ENCODE measurements around the gene LAIR1. TPM values are rescaled to one million over a fixed set of nuclear protein-coding genes. Genes with fewer than 3 reads are reported as not detected.

Gene LAIR1
- total and polyA plus RNA-seq, 2 experiments from 2014 or later: 0.10 to 1.3 TPM

- H3K4me1 Mint-ChIP-seq: peaks cover 8% of the 10 kb centered on the region
- no peaks in the 10 kb centered on the region for H3K27me3 ChIP-seq (ENCODE audit: insufficient read depth)
- no peak overlapping the region for H3K4me3 ChIP-seq
- no peak overlapping the region for H3K4me2 ChIP-seq
- no peak overlapping the region for H3K4me3 Mint-ChIP-seq
- no peaks in the 10 kb centered on the region for H3F3A ChIP-seq (replicated peaks; ENCODE audit: low read depth)
- DNase-seq (ENCODE audit: low spot score) (no peak), ATAC-seq (no peak)
- no peak overlapping the region for H3K27ac Mint-ChIP-seq
- TF ChIP-seq STAT1 (IDR thresholded peaks at IDR 0.05; ENCODE audit: unreplicated experiment) (no peak), NANOG (IDR thresholded peaks at IDR 0.05; ENCODE audit: borderline replicate concordance) (no peak), EZH2 (IDR thresholded peaks at IDR 0.05; ENCODE audit: low read depth, unreplicated experiment) (no peak), JUNB (IDR thresholded peaks at IDR 0.05; ENCODE audit: unreplicated experiment) (no peak), POLR2AphosphoS5 (IDR thresholded peaks at IDR 0.05; ENCODE audit: low read depth) (no peak), EZH2phosphoT487 (IDR thresholded peaks at IDR 0.05; ENCODE audit: unreplicated experiment) (no peak), ETS1 (IDR thresholded peaks at IDR 0.05) (no peak), CREB1 (CRISPR knock-in tag; IDR thresholded peaks at IDR 0.05; ENCODE audit: low read depth) (no peak)
- TF ChIP-seq, protein P1, sequence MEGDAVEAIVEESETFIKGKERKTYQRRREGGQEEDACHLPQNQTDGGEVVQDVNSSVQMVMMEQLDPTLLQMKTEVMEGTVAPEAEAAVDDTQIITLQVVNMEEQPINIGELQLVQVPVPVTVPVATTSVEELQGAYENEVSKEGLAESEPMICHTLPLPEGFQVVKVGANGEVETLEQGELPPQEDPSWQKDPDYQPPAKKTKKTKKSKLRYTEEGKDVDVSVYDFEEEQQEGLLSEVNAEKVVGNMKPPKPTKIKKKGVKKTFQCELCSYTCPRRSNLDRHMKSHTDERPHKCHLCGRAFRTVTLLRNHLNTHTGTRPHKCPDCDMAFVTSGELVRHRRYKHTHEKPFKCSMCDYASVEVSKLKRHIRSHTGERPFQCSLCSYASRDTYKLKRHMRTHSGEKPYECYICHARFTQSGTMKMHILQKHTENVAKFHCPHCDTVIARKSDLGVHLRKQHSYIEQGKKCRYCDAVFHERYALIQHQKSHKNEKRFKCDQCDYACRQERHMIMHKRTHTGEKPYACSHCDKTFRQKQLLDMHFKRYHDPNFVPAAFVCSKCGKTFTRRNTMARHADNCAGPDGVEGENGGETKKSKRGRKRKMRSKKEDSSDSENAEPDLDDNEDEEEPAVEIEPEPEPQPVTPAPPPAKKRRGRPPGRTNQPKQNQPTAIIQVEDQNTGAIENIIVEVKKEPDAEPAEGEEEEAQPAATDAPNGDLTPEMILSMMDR (conservative IDR thresholded peaks at IDR 0.05; ENCODE audit: low read depth in 2 of 2): no peak
- TF ChIP-seq, protein P2, sequence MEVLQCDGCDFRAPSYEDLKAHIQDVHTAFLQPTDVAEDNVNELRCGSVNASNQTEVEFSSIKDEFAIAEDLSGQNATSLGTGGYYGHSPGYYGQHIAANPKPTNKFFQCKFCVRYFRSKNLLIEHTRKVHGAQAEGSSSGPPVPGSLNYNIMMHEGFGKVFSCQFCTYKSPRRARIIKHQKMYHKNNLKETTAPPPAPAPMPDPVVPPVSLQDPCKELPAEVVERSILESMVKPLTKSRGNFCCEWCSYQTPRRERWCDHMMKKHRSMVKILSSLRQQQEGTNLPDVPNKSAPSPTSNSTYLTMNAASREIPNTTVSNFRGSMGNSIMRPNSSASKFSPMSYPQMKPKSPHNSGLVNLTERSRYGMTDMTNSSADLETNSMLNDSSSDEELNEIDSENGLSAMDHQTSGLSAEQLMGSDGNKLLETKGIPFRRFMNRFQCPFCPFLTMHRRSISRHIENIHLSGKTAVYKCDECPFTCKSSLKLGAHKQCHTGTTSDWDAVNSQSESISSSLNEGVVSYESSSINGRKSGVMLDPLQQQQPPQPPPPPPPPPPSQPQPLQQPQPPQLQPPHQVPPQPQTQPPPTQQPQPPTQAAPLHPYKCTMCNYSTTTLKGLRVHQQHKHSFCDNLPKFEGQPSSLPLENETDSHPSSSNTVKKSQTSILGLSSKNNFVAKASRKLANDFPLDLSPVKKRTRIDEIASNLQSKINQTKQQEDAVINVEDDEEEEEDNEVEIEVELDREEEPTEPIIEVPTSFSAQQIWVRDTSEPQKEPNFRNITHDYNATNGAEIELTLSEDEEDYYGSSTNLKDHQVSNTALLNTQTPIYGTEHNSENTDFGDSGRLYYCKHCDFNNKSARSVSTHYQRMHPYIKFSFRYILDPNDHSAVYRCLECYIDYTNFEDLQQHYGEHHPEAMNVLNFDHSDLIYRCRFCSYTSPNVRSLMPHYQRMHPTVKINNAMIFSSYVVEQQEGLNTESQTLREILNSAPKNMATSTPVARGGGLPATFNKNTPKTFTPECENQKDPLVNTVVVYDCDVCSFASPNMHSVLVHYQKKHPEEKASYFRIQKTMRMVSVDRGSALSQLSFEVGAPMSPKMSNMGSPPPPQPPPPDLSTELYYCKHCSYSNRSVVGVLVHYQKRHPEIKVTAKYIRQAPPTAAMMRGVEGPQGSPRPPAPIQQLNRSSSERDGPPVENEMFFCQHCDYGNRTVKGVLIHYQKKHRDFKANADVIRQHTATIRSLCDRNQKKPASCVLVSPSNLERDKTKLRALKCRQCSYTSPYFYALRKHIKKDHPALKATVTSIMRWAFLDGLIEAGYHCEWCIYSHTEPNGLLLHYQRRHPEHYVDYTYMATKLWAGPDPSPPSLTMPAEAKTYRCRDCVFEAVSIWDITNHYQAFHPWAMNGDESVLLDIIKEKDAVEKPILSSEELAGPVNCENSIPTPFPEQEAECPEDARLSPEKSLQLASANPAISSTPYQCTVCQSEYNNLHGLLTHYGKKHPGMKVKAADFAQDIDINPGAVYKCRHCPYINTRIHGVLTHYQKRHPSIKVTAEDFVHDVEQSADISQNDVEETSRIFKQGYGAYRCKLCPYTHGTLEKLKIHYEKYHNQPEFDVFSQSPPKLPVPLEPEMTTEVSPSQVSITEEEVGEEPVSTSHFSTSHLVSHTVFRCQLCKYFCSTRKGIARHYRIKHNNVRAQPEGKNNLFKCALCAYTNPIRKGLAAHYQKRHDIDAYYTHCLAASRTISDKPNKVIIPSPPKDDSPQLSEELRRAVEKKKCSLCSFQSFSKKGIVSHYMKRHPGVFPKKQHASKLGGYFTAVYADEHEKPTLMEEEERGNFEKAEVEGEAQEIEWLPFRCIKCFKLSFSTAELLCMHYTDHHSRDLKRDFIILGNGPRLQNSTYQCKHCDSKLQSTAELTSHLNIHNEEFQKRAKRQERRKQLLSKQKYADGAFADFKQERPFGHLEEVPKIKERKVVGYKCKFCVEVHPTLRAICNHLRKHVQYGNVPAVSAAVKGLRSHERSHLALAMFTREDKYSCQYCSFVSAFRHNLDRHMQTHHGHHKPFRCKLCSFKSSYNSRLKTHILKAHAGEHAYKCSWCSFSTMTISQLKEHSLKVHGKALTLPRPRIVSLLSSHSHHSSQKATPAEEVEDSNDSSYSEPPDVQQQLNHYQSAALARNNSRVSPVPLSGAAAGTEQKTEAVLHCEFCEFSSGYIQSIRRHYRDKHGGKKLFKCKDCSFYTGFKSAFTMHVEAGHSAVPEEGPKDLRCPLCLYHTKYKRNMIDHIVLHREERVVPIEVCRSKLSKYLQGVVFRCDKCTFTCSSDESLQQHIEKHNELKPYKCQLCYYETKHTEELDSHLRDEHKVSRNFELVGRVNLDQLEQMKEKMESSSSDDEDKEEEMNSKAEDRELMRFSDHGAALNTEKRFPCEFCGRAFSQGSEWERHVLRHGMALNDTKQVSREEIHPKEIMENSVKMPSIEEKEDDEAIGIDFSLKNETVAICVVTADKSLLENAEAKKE (CRISPR knock-in tag; IDR thresholded peaks at IDR 0.05): no peak
- TF ChIP-seq, protein P3, sequence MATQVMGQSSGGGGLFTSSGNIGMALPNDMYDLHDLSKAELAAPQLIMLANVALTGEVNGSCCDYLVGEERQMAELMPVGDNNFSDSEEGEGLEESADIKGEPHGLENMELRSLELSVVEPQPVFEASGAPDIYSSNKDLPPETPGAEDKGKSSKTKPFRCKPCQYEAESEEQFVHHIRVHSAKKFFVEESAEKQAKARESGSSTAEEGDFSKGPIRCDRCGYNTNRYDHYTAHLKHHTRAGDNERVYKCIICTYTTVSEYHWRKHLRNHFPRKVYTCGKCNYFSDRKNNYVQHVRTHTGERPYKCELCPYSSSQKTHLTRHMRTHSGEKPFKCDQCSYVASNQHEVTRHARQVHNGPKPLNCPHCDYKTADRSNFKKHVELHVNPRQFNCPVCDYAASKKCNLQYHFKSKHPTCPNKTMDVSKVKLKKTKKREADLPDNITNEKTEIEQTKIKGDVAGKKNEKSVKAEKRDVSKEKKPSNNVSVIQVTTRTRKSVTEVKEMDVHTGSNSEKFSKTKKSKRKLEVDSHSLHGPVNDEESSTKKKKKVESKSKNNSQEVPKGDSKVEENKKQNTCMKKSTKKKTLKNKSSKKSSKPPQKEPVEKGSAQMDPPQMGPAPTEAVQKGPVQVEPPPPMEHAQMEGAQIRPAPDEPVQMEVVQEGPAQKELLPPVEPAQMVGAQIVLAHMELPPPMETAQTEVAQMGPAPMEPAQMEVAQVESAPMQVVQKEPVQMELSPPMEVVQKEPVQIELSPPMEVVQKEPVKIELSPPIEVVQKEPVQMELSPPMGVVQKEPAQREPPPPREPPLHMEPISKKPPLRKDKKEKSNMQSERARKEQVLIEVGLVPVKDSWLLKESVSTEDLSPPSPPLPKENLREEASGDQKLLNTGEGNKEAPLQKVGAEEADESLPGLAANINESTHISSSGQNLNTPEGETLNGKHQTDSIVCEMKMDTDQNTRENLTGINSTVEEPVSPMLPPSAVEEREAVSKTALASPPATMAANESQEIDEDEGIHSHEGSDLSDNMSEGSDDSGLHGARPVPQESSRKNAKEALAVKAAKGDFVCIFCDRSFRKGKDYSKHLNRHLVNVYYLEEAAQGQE (IDR thresholded peaks at IDR 0.05; ENCODE audit: unreplicated experiment): no peak
- H3K36me3 ChIP-seq (ENCODE audit: insufficient read depth): no peaks in the 10 kb centered on the region
- no peak overlapping the region for H3K27ac ChIP-seq (ENCODE audit: low read depth)
- no peaks in the 10 kb centered on the region for H4K20me1 ChIP-seq (replicated peaks; ENCODE audit: insufficient read depth)
- no peaks in the 10 kb centered on the region for H3K4me1 ChIP-seq (ENCODE audit: insufficient read depth)
- no peaks in the 10 kb centered on the region; the same call in 1 of the 3 replicates for H3K36me3 Mint-ChIP-seq (ENCODE audit: low read depth)
- no peaks in the 10 kb centered on the region for H3K79me2 ChIP-seq (replicated peaks; ENCODE audit: insufficient read depth)
- H3K27me3 Mint-ChIP-seq (ENCODE audit: insufficient read depth, low read depth, poor library complexity): peaks cover 6% of the 10 kb centered on the region
- H2AFZ ChIP-seq: no peak overlapping the region
- H3K9me2 ChIP-seq (ENCODE audit: insufficient read depth): no peaks in the 10 kb centered on the region
- no peaks in the 10 kb centered on the region for H3K9me3 Mint-ChIP-seq
These were observed 32.6 kb downstream of the LAIR1 start for GRCh38 chr19:54332149-54332548.

Measured in GM23338 (cell line).